CD4-positive, alpha-beta T cell (primary cell): ENCODE results near the gene DNER. TPM values are rescaled to one million over a fixed set of nuclear protein-coding genes. Genes with fewer than 3 reads are reported as not detected.

Experiments used
- ATAC-seq: fragments of 200-7000 bp; cut with Tn5 transposase; one replicate; pipeline ENCODE4 v1.10.0; 2022; ENCODE audit warnings: mild to moderate bottlenecking; ENCODE audit not compliant: poor library complexity
- CTCF ChIA-PET: fragments of 350-600 bp; sonication (Branson Sonifier 250); formaldehyde crosslinking; loops from one replicate; lab custom pipeline; 2021; ENCODE audit warnings: antibody characterized with exemption, inconsistent platforms; lab: Charles Lee
- POLR2A ChIA-PET: fragments of 350-600 bp; sonication (Branson Sonifier 250); formaldehyde crosslinking; loops from one replicate; lab custom pipeline; 2021; ENCODE audit warnings: antibody characterized with exemption, inconsistent platforms; lab: Charles Lee
- DNase-seq, 14 experiments: peaks; one replicate each; pipeline ENCODE4 v3.0.0-alpha.2; 2013 to 2020; ENCODE audit warnings: mixed read lengths in 2 of 14
- H3K27ac ChIP-seq, 2 donors: one replicate each; pipeline versions ENCODE4 v1.5.1 to v1.7.0; 2013; ENCODE audit warnings: low read length in 2 of 2, low read depth in 1 of 2, mild to moderate bottlenecking in 1 of 2
- H3K27me3 ChIP-seq, 2 experiments: 1 replicate in 1 of 2; 2 replicates in 1 of 2; pipeline versions ENCODE4 v1.6.1 to v1.7.0; 2013; ENCODE audit warnings: low read length in 2 of 2, control low read depth in 1 of 2, mild to moderate bottlenecking in 1 of 2, moderate library complexity in 1 of 2; ENCODE audit not compliant: insufficient read depth in 2 of 2, control insufficient read depth in 1 of 2
- H3K36me3 ChIP-seq: one replicate; pipeline ENCODE4 v1.6.1; 2013; ENCODE audit warnings: low read length, control low read depth; ENCODE audit not compliant: insufficient read depth
- H3K4me1 ChIP-seq: one replicate; pipeline ENCODE4 v1.6.1; 2013; ENCODE audit warnings: low read length, control low read depth; ENCODE audit not compliant: insufficient read depth
- H3K4me3 ChIP-seq: one replicate; pipeline ENCODE4 v1.5.1; 2013; ENCODE audit warnings: mild to moderate bottlenecking, low read length, moderate library complexity
- H3K9me3 ChIP-seq, 2 experiments: 1 replicate in 1 of 2; 2 replicates in 1 of 2; pipeline versions ENCODE4 v1.6.1 to v1.7.0; 2013; ENCODE audit warnings: low read length in 2 of 2, mild to moderate bottlenecking in 2 of 2, control low read depth in 1 of 2, moderate library complexity in 1 of 2; ENCODE audit not compliant: control insufficient read depth in 1 of 2, insufficient read depth in 1 of 2
- H3K27ac Mint-ChIP-seq: one replicate; pipeline ENCODE4 v1.8.0; 2020; ENCODE audit warnings: mixed read lengths
- H3K27me3 Mint-ChIP-seq: one replicate; pipeline ENCODE4 v1.8.0; 2021; ENCODE audit warnings: mixed read lengths
- H3K36me3 Mint-ChIP-seq: one replicate; pipeline ENCODE4 v1.8.0; 2021; ENCODE audit warnings: low read depth, mixed read lengths
- H3K4me1 Mint-ChIP-seq: one replicate; pipeline ENCODE4 v1.8.0; 2021; ENCODE audit warnings: low read depth, mixed read lengths
- H3K4me3 Mint-ChIP-seq: one replicate; pipeline ENCODE4 v1.8.0; 2020; ENCODE audit warnings: mild to moderate bottlenecking, mixed read lengths
- H3K9me3 Mint-ChIP-seq: one replicate; pipeline ENCODE4 v1.8.0; 2020; ENCODE audit warnings: mixed read lengths
- intact Hi-C, 2 experiments: fragments of 100-400 bp; cut with DNase I in 1 of 2; cut with micrococcal nuclease in 1 of 2; formaldehyde crosslinking; loops; one replicate each; pipeline versions ENCODE4 v1.15.1 to v1.9.0; 2023 to 2025; cut with DNase I, micrococcal nuclease
- total RNA-seq, 174 experiments: library from RNA in 2 of 174; stranded (reverse) in 2 of 174; gene quantifications; one replicate each; pipeline ENCODE4 v1.2.3 and lab custom pipeline; 2021 to 2026
- TF ChIP-seq, protein P1 (sequence below): fragments of 200-600 bp; IDR thresholded peaks from one replicate; pipeline ENCODE4 v1.8.0; 2022; ENCODE audit warnings: antibody characterized with exemption, mild to moderate bottlenecking

The DNER gene
- total RNA-seq, 2 experiments from 2014 or later: not detected

DNA sequence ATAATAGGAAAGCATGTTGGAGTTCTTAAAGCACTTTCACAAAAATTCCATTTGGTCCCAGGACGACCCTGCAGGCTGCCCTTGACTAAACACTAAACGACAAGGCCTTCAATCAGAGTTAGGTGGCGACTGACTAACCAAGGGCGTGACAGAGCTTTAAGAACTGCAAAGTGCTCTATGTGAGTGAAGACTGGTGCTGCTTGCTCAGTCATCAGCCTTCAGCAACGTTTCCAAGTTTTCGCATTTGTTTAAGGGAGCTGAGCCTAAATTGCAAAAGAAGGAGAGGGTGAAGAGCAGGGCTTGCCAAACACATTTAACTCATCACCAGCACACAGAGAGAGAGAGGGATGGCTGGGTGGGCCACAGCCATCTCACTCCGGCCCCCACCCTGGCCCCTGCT is 238.6 kb downstream of the DNER start:
- Mint-ChIP-seq H3K36me3 (no peaks in the 10 kb centered on the region), H3K9me3 (no peaks in the 10 kb centered on the region), H3K4me1 (no peaks in the 10 kb centered on the region), H3K27me3 (peaks cover 9% of the 10 kb centered on the region), H3K27ac (no peak overlapping the region), H3K4me3 (no peak overlapping the region)
- ATAC-seq (no peak), DNase-seq (no peak)
- POLR2A ChIA-PET: no interaction called here
- H3K4me3 ChIP-seq: no peak overlapping the region
- no peak overlapping the region for H3K27ac ChIP-seq
- intact Hi-C loops: no loop called here
- no peaks in the 10 kb centered on the region for H3K9me3 ChIP-seq
- H3K36me3 ChIP-seq: no peaks in the 10 kb centered on the region
- no peaks in the 10 kb centered on the region for H3K4me1 ChIP-seq
- H3K27me3 ChIP-seq: no peaks in the 10 kb centered on the region
- TF ChIP-seq, protein P1, sequence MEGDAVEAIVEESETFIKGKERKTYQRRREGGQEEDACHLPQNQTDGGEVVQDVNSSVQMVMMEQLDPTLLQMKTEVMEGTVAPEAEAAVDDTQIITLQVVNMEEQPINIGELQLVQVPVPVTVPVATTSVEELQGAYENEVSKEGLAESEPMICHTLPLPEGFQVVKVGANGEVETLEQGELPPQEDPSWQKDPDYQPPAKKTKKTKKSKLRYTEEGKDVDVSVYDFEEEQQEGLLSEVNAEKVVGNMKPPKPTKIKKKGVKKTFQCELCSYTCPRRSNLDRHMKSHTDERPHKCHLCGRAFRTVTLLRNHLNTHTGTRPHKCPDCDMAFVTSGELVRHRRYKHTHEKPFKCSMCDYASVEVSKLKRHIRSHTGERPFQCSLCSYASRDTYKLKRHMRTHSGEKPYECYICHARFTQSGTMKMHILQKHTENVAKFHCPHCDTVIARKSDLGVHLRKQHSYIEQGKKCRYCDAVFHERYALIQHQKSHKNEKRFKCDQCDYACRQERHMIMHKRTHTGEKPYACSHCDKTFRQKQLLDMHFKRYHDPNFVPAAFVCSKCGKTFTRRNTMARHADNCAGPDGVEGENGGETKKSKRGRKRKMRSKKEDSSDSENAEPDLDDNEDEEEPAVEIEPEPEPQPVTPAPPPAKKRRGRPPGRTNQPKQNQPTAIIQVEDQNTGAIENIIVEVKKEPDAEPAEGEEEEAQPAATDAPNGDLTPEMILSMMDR: no peak
- CTCF ChIA-PET: no interaction called here

DNA sequence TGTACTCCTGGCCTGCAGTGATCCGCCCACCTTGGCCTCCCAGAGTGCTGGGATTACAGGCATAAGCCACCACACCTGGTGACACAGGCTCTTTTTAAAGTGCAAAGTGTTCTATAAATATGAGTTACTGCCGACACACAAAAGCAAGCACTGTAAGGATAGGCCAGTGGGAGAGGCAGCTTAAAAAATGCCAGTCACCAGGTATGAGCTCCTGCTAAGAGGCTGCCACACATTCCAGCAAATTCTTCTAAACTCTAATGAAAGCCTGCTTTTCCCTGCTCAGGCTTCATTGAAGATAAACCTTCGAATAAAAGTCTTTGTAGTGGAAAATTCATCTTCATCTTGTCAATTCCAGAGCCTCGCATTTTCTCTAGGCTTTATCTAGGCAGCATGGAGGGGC is 240.2 kb downstream of the DNER start:
- intact Hi-C loops: no loop called here
- ATAC-seq (no peak), DNase-seq (no peak)
- POLR2A ChIA-PET: no interaction called here
- Mint-ChIP-seq H3K27me3 (peaks cover 9% of the 10 kb centered on the region), H3K4me1 (no peaks in the 10 kb centered on the region), H3K36me3 (no peaks in the 10 kb centered on the region), H3K4me3 (no peak overlapping the region), H3K27ac (no peak overlapping the region), H3K9me3 (no peaks in the 10 kb centered on the region)
- TF ChIP-seq, protein P1: no peak
- Histone ChIP-seq H3K9me3 (no peaks in the 10 kb centered on the region), H3K27ac (no peak overlapping the region), H3K4me1 (no peaks in the 10 kb centered on the region), H3K4me3 (no peak overlapping the region), H3K36me3 (no peaks in the 10 kb centered on the region), H3K27me3 (no peaks in the 10 kb centered on the region)
- CTCF ChIA-PET: no interaction called here

DNA sequence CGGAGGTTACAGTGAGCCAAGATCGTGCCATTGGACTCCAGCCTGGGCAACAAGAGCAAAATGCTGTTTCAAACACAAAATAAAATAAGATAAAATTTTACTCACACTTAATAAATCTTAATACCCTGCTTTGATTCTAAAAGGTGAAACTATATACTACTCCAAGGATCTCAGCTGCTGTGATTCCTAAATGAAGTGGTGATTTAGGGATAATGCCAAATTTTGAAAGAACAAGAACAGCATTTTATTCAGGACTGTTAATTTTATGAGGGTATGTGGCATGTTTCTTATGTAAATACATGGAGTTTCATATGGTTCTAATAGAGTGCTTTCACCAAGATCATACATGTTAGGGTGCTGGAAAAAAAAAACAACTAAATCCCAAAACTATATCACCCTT is 243.6 kb downstream of the DNER start:
- CTCF ChIA-PET: no interaction called here
- Histone ChIP-seq H3K4me1 (no peaks in the 10 kb centered on the region), H3K9me3 (no peaks in the 10 kb centered on the region), H3K36me3 (no peaks in the 10 kb centered on the region), H3K4me3 (no peak overlapping the region), H3K27me3 (no peaks in the 10 kb centered on the region), H3K27ac (no peak overlapping the region)
- ATAC-seq (no peak), DNase-seq (no peak)
- POLR2A ChIA-PET: no interaction called here
- TF ChIP-seq, protein P1: no peak
- H3K4me3 Mint-ChIP-seq: no peak overlapping the region
- H3K36me3 Mint-ChIP-seq: no peaks in the 10 kb centered on the region
- H3K27ac Mint-ChIP-seq: no peak overlapping the region
- peaks cover 15% of the 10 kb centered on the region for H3K27me3 Mint-ChIP-seq
- no peaks in the 10 kb centered on the region for H3K4me1 Mint-ChIP-seq
- H3K9me3 Mint-ChIP-seq: no peaks in the 10 kb centered on the region
- intact Hi-C loops: no loop called here
